Measurements from ENCODE around the gene CECR2. TPM values are rescaled to one million over a fixed set of nuclear protein-coding genes. Genes with fewer than 3 reads are reported as not detected.

Gene CECR2
- total and polyA plus RNA-seq, 10 of the 15 experiments (the other 5 are each of a cell fraction or from before 2014, with no cell fraction given): 0.01 to 0.08 (median 0.01) TPM; not detected in 7

- TF ChIP-seq CHD2 (IDR thresholded peaks at IDR 0.05; ENCODE audit: borderline replicate concordance, low read depth, low read length) (no peak), SP1 (IDR thresholded peaks at IDR 0.05; ENCODE audit: low read depth, low read length) (no peak), POLR2AphosphoS5 (IDR thresholded peaks at IDR 0.05; ENCODE audit: low read length) (no peak), SIN3A (IDR thresholded peaks at IDR 0.05; ENCODE audit: low read depth, low read length) (no peak)
- TF ChIP-seq, protein P1, sequence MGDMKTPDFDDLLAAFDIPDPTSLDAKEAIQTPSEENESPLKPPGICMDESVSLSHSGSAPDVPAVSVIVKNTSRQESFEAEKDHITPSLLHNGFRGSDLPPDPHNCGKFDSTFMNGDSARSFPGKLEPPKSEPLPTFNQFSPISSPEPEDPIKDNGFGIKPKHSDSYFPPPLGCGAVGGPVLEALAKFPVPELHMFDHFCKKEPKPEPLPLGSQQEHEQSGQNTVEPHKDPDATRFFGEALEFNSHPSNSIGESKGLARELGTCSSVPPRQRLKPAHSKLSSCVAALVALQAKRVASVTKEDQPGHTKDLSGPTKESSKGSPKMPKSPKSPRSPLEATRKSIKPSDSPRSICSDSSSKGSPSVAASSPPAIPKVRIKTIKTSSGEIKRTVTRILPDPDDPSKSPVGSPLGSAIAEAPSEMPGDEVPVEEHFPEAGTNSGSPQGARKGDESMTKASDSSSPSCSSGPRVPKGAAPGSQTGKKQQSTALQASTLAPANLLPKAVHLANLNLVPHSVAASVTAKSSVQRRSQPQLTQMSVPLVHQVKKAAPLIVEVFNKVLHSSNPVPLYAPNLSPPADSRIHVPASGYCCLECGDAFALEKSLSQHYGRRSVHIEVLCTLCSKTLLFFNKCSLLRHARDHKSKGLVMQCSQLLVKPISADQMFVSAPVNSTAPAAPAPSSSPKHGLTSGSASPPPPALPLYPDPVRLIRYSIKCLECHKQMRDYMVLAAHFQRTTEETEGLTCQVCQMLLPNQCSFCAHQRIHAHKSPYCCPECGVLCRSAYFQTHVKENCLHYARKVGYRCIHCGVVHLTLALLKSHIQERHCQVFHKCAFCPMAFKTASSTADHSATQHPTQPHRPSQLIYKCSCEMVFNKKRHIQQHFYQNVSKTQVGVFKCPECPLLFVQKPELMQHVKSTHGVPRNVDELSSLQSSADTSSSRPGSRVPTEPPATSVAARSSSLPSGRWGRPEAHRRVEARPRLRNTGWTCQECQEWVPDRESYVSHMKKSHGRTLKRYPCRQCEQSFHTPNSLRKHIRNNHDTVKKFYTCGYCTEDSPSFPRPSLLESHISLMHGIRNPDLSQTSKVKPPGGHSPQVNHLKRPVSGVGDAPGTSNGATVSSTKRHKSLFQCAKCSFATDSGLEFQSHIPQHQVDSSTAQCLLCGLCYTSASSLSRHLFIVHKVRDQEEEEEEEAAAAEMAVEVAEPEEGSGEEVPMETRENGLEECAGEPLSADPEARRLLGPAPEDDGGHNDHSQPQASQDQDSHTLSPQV (IDR thresholded peaks at IDR 0.05): no peak
Measured at GRCh38 chr22:17384612-17385330, 15.5 kb downstream of the CECR2 start (continued).

DNA sequence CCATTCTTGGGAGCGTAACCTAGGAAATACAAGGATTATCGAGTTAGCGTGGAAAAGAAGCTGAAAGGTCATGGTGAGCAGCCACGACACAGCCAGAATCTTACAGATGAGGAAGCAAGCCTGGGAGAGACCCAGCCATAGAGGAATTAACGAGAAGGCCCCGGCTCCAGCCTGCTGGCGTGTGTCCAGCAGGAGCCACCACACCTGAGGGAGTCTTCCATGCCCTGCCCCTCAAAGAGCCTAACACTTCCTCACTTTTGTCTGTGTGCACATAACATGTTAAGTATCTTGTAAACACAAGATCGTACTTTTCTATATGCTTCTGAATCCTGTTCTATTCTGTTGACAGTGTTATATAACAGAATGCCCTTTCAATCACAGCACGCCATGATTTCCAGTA lies 18.1 kb downstream of the CECR2 start:
- Histone ChIP-seq H3K4me3 (no peak overlapping the region), H4K20me1 (ENCODE audit: control insufficient read depth, insufficient read depth) (no peaks in the 10 kb centered on the region), H2AFZ (ENCODE audit: control insufficient read depth, low read depth, low read length) (no peak overlapping the region), H3K27me3 (replicated peaks in 1 of 2; ENCODE audit: control insufficient read depth in 2 of 2, insufficient read depth in 2 of 2, low read length in 1 of 2) (no peaks in the 10 kb centered on the region; a peak in 1 of 4 replicates), H3K4me1 (ENCODE audit: control insufficient read depth, insufficient read depth, low read length) (no peaks in the 10 kb centered on the region), H3K9me3 (replicated peaks; ENCODE audit: control insufficient read depth, insufficient read depth, low read length) (no peaks in the 10 kb centered on the region; the same call in 1 of the 3 replicates), H3K36me3 (ENCODE audit: control insufficient read depth in 2 of 2, insufficient read depth in 2 of 2, low read length in 1 of 2) (no peaks in the 10 kb centered on the region), H3K9ac (ENCODE audit: control insufficient read depth, insufficient read depth, low read length) (no peak overlapping the region), H3K27ac (ENCODE audit: control insufficient read depth, insufficient read depth) (no peak overlapping the region), H3K79me2 (ENCODE audit: control insufficient read depth, insufficient read depth, low read length) (no peaks in the 10 kb centered on the region), H3K4me2 (ENCODE audit: control insufficient read depth, insufficient read depth) (no peak overlapping the region)
- no peak for FAIRE-seq
- ChIA-PET RAD21 (ENCODE audit: unreplicated experiment) (no interaction called here), POLR2A (no interaction called here), SMC1A (ENCODE audit: uncharacterized antibody, unreplicated experiment) (interaction anchor here (0.5 kb wide), 1 partner anchor 165 kb away, joined by 3 read pairs; no protein-coding TSS in a partner anchor), CTCF (no interaction called here)
- no peak for DNase-seq (ENCODE audit: low read depth, low spot score)
- 37% methylated on average over 9 of the region's 9 CpGs for WGBS (ENCODE audit: insufficient coverage, insufficient replicate concordance, low lambda C conversion rate, missing lambda C conversion rate)
- no peak for ATAC-seq
- in situ Hi-C loops (cut with MboI) (no loop called here), intact Hi-C loops (cut with micrococcal nuclease; ENCODE audit: unreplicated experiment) (no loop called here)
- no TSS peak for BruUV-seq (replicated peaks)
- TF ChIP-seq TAF1 (IDR thresholded peaks at IDR 0.05; ENCODE audit: borderline replicate concordance, low read depth, low read length): no peak
- TF ChIP-seq, protein P2, sequence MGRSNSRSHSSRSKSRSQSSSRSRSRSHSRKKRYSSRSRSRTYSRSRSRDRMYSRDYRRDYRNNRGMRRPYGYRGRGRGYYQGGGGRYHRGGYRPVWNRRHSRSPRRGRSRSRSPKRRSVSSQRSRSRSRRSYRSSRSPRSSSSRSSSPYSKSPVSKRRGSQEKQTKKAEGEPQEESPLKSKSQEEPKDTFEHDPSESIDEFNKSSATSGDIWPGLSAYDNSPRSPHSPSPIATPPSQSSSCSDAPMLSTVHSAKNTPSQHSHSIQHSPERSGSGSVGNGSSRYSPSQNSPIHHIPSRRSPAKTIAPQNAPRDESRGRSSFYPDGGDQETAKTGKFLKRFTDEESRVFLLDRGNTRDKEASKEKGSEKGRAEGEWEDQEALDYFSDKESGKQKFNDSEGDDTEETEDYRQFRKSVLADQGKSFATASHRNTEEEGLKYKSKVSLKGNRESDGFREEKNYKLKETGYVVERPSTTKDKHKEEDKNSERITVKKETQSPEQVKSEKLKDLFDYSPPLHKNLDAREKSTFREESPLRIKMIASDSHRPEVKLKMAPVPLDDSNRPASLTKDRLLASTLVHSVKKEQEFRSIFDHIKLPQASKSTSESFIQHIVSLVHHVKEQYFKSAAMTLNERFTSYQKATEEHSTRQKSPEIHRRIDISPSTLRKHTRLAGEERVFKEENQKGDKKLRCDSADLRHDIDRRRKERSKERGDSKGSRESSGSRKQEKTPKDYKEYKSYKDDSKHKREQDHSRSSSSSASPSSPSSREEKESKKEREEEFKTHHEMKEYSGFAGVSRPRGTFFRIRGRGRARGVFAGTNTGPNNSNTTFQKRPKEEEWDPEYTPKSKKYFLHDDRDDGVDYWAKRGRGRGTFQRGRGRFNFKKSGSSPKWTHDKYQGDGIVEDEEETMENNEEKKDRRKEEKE (IDR thresholded peaks at IDR 0.05): no peak
- TF ChIP-seq HDAC6 (IDR thresholded peaks at IDR 0.05; ENCODE audit: unreplicated experiment): no peak
- no peak for TF ChIP-seq SMARCA5 (IDR thresholded peaks at IDR 0.05)
- TF ChIP-seq TCF3 (IDR thresholded peaks at IDR 0.05; ENCODE audit: borderline replicate concordance, insufficient read depth, low read depth, low read length): no peak
- TF ChIP-seq MEF2A (IDR thresholded peaks at IDR 0.05; ENCODE audit: insufficient read depth, low read depth, low read length): no peak
- no peak for TF ChIP-seq TCF7 (IDR thresholded peaks at IDR 0.05; ENCODE audit: borderline replicate concordance)
- TF ChIP-seq GABPA (IDR thresholded peaks at IDR 0.05; ENCODE audit: low read depth): no peak
- no peak for TF ChIP-seq CEBPB (IDR thresholded peaks at IDR 0.05; ENCODE audit: borderline replicate concordance in 1 of 2, low read depth in 2 of 2, low read length in 2 of 2)
- no peak for TF ChIP-seq NR2C2 (IDR thresholded peaks at IDR 0.05; ENCODE audit: borderline replicate concordance, control insufficient read depth, insufficient read length, low read depth)
- TF ChIP-seq NRF1 (conservative IDR thresholded peaks at IDR 0.05; ENCODE audit: low read depth, low read length): no peak
- no peak for TF ChIP-seq IKZF2 (IDR thresholded peaks at IDR 0.05)
